Epidermal melanocyte (primary cell): ENCODE results near the gene SETBP1.

Experiments
- DNase-seq: peaks from one replicate; pipeline ENCODE4 v3.0.0; 2011; ENCODE audit warnings: low spot score; ENCODE audit not compliant: insufficient read length

SETBP1 gene

GRCh38 chr18:45104049-45104395, 423.3 kb downstream of the SETBP1 start:
- no peak for DNase-seq

- no peak for DNase-seq
Observed at GRCh38 chr18:45106331-45106774, 425.7 kb downstream of the SETBP1 start.

- DNase-seq = no peak
Observed at GRCh38 chr18:45107425-45107824, 426.7 kb downstream of the SETBP1 start.

- DNase-seq = no peak
Observed at GRCh38 chr18:45108754-45109153, 428.1 kb downstream of the SETBP1 start.

GRCh38 chr18:45109271-45109670, 428.6 kb downstream of the SETBP1 start:
- DNase-seq = no peak

- DNase-seq = no peak
Observed at GRCh38 chr18:45109706-45110105, 429.0 kb downstream of the SETBP1 start.

GRCh38 chr18:45110577-45111501, 430.2 kb downstream of the SETBP1 start:
- DNase-seq = no peak

GRCh38 chr18:45111502-45111848, 430.8 kb downstream of the SETBP1 start:
- no peak for DNase-seq

GRCh38 chr18:45112682-45113081, 432.0 kb downstream of the SETBP1 start:
- no peak for DNase-seq

GRCh38 chr18:45116116-45116515, 435.4 kb downstream of the SETBP1 start:
- no peak for DNase-seq
